GM12892 (cell line): Measurements from ENCODE around the gene MROH7.

Source experiments
- DNase-seq: peaks from one replicate; pipeline ENCODE4 v3.0.0; 2011; ENCODE audit not compliant: insufficient read length
- FAIRE-seq: peaks from 2 replicates; lab custom pipeline; 2011; peaks lifted over from hg19 to GRCh38; lab: Jason Lieb, UNC
- POLR2A ChIP-seq: IDR thresholded peaks from 2 replicates; pipeline ENCODE4 v1.6.1; 2011; ENCODE audit warnings: low read depth, low read length, control low read depth
- POLR2AphosphoS5 ChIP-seq: IDR thresholded peaks from 2 replicates; pipeline ENCODE4 v1.6.1; 2011; ENCODE audit warnings: low read depth, low read length, control low read depth
- TAF1 ChIP-seq: IDR thresholded peaks from 2 replicates; pipeline ENCODE4 v1.6.1; 2011; ENCODE audit warnings: low read depth, mild to moderate bottlenecking, control low read depth, low read length, borderline replicate concordance

MROH7 gene

GRCh38 chr1:54754045-54754444, 112.5 kb downstream of the MROH7 start:
- no peak for TF ChIP-seq TAF1
- TF ChIP-seq POLR2AphosphoS5: no peak
- TF ChIP-seq POLR2A: no peak
- no peak for DNase-seq
- FAIRE-seq: no peak

- no peak for DNase-seq
- no peak for FAIRE-seq
- TF ChIP-seq POLR2A (no peak), TAF1 (no peak), POLR2AphosphoS5 (no peak)
Observed at GRCh38 chr1:54754486-54755285, 113.1 kb downstream of the MROH7 start.

- FAIRE-seq: no peak
- no peak for TF ChIP-seq POLR2AphosphoS5
- TF ChIP-seq TAF1: no peak
- TF ChIP-seq POLR2A: no peak
- DNase-seq: no peak
Observed at GRCh38 chr1:54757833-54758232, 116.2 kb downstream of the MROH7 start.

- DNase-seq (no peak), FAIRE-seq (no peak)
- no peak for TF ChIP-seq POLR2AphosphoS5
- TF ChIP-seq POLR2A: no peak
Observed at GRCh38 chr1:54758678-54759348, 117.2 kb downstream of the MROH7 start.
